Activated CD8-positive, alpha-beta T cell treated with anti-CD3 and anti-CD28 coated beads, Interleukin-2, amount 10 ng/mL, durations not matched to agents 7 days and 5 days (primary cell): ENCODE measurements around the gene AHDC1. TPM values are rescaled to one million over a fixed set of nuclear protein-coding genes. Genes with fewer than 3 reads are reported as not detected.

Source experiments
- ATAC-seq: fragments of 150-1000 bp; cut with Tn5 transposase; one replicate; pipeline ENCODE4 v1.10.0; 2021; ENCODE audit warnings: moderate library complexity
- CTCF ChIA-PET: fragments of 350-600 bp; sonication (Branson Sonifier 250); formaldehyde crosslinking; loops from one replicate; lab custom pipeline; 2021; ENCODE audit warnings: antibody characterized with exemption; lab: Charles Lee
- POLR2A ChIA-PET: fragments of 350-600 bp; sonication (Branson Sonifier 250); formaldehyde crosslinking; loops from one replicate; lab custom pipeline; 2021; ENCODE audit warnings: antibody characterized with exemption; lab: Charles Lee
- DNase-seq: peaks from one replicate; pipeline ENCODE4 v3.0.0-alpha.2; 2020
- H3K27ac Mint-ChIP-seq: one replicate; pipeline ENCODE4 v1.8.0; 2021; ENCODE audit warnings: mild to moderate bottlenecking, mixed read lengths
- H3K27me3 Mint-ChIP-seq: one replicate; pipeline ENCODE4 v1.8.0; 2021; ENCODE audit warnings: low read depth, mixed read lengths
- H3K36me3 Mint-ChIP-seq: one replicate; pipeline ENCODE4 v1.8.0; 2021; ENCODE audit warnings: low read depth, mixed read lengths
- H3K4me1 Mint-ChIP-seq: one replicate; pipeline ENCODE4 v1.8.0; 2021; ENCODE audit warnings: low read depth, mixed read lengths
- H3K4me3 Mint-ChIP-seq: one replicate; pipeline ENCODE4 v1.8.0; 2021; ENCODE audit warnings: mild to moderate bottlenecking, mixed read lengths
- H3K9me3 Mint-ChIP-seq: one replicate; pipeline ENCODE4 v1.8.0; 2022; ENCODE audit warnings: mixed read lengths; ENCODE audit not compliant: insufficient read depth
- total RNA-seq, 2 experiments: library from RNA; stranded (reverse); gene quantifications; one replicate each; pipeline ENCODE4 v1.2.3, GENCODE V29; 2021

Gene AHDC1
- total RNA-seq, 2 experiments from 2014 or later, result 20.9 to 22.7 TPM

GRCh38 chr1:27612718-27613117 is 8.8 kb upstream of the AHDC1 start:
- Mint-ChIP-seq H3K27ac (no peak overlapping the region), H3K4me1 (peaks cover 30% of the 10 kb centered on the region), H3K27me3 (no peaks in the 10 kb centered on the region), H3K9me3 (no peaks in the 10 kb centered on the region), H3K36me3 (no peaks in the 10 kb centered on the region), H3K4me3 (no peak overlapping the region)
- DNase-seq (no peak), ATAC-seq (no peak)
- POLR2A ChIA-PET, result interaction anchor here (2.6 kb wide), 1 partner anchor 50 kb away, joined by 14 read pairs; no protein-coding TSS in a partner anchor
- CTCF ChIA-PET, result interaction anchor here (0.7 to 12.0 kb wide), 2 partner anchors 32 to 49 kb away, joined by 3 to 124 read pairs; no protein-coding TSS in a partner anchor

GRCh38 chr1:27611450-27611849 is 7.5 kb upstream of the AHDC1 start:
- H3K27ac Mint-ChIP-seq, result no peak overlapping the region
- H3K4me3 Mint-ChIP-seq, result no peak overlapping the region
- ChIA-PET POLR2A (interaction anchor here (1.1 to 7.7 kb wide), 2 partner anchors 51 to 161 kb away, joined by 3 to 81 read pairs; partner anchors contain the start of gene STX12), CTCF (interaction anchor here (0.8 to 12.0 kb wide), 7 partner anchors 9 to 114 kb away, joined by 3 to 124 read pairs (median 5); partner anchors contain the start of gene FAM76A)
- no peak for ATAC-seq
- H3K36me3 Mint-ChIP-seq, result no peaks in the 10 kb centered on the region
- no peaks in the 10 kb centered on the region for H3K9me3 Mint-ChIP-seq
- no peak for DNase-seq
- H3K27me3 Mint-ChIP-seq, result no peaks in the 10 kb centered on the region
- peaks cover 30% of the 10 kb centered on the region for H3K4me1 Mint-ChIP-seq

GRCh38 chr1:27609618-27610240 is 5.8 kb upstream of the AHDC1 start:
- Mint-ChIP-seq H3K36me3 (no peaks in the 10 kb centered on the region), H3K27ac (no peak overlapping the region), H3K9me3 (no peaks in the 10 kb centered on the region), H3K27me3 (no peaks in the 10 kb centered on the region), H3K4me3 (no peak overlapping the region), H3K4me1 (peaks cover 35% of the 10 kb centered on the region)
- ATAC-seq (no peak), DNase-seq (no peak)
- CTCF ChIA-PET, result interaction anchor here (1.1 to 12.0 kb wide), 13 partner anchors 20 to 310 kb away, joined by 3 to 320 read pairs (median 19); partner anchors contain the start of gene IFI6
- POLR2A ChIA-PET, result interaction anchor here (7.7 kb wide), 1 partner anchor 52 kb away, joined by 81 read pairs; no protein-coding TSS in a partner anchor

- no peaks in the 10 kb centered on the region for H3K27me3 Mint-ChIP-seq
- no peak overlapping the region for H3K4me3 Mint-ChIP-seq
- peaks cover 33% of the 10 kb centered on the region for H3K4me1 Mint-ChIP-seq
- no peaks in the 10 kb centered on the region for H3K9me3 Mint-ChIP-seq
- no peaks in the 10 kb centered on the region for H3K36me3 Mint-ChIP-seq
- CTCF ChIA-PET, result interaction anchor here (0.6 to 7.6 kb wide), 15 partner anchors 9 to 563 kb away, joined by 3 to 320 read pairs (median 19); partner anchors contain the start of gene IFI6
- POLR2A ChIA-PET, result interaction anchor here (7.7 kb wide), 1 partner anchor 53 kb away, joined by 81 read pairs; no protein-coding TSS in a partner anchor
- no peak overlapping the region for H3K27ac Mint-ChIP-seq
- no peak for ATAC-seq
- DNase-seq, result no peak
Observed at GRCh38 chr1:27609210-27609555, 5.2 kb upstream of the AHDC1 start.

GRCh38 chr1:27607239-27607804 is 3.4 kb upstream of the AHDC1 start:
- ATAC-seq, result no peak
- Mint-ChIP-seq H3K4me1 (peaks cover 34% of the 10 kb centered on the region), H3K27me3 (no peaks in the 10 kb centered on the region), H3K4me3 (no peak overlapping the region), H3K36me3 (no peaks in the 10 kb centered on the region), H3K27ac (no peak overlapping the region), H3K9me3 (no peaks in the 10 kb centered on the region)
- ChIA-PET POLR2A (interaction anchor here (0.8 to 7.7 kb wide), 4 partner anchors 52 to 209 kb away, joined by 3 to 81 read pairs (median 4); no protein-coding TSS in a partner anchor), CTCF (interaction anchor here (0.7 to 7.6 kb wide), 42 partner anchors 11 to 313 kb away, joined by 3 to 320 read pairs (median 7); partner anchors contain the start of genes FAM76A, GPR3, IFI6 and MAP3K6)
- DNase-seq, result no peak

- POLR2A ChIA-PET, result interaction anchor here (0.8 to 7.7 kb wide), 3 partner anchors 52 to 209 kb away, joined by 3 to 81 read pairs (median 5); no protein-coding TSS in a partner anchor
- Mint-ChIP-seq H3K4me1 (peaks cover 36% of the 10 kb centered on the region), H3K36me3 (no peaks in the 10 kb centered on the region), H3K27ac (peak overlapping the region; percentile 82), H3K9me3 (no peaks in the 10 kb centered on the region), H3K4me3 (no peak overlapping the region), H3K27me3 (no peaks in the 10 kb centered on the region)
- CTCF ChIA-PET, result interaction anchor here (0.7 to 7.6 kb wide), 42 partner anchors 11 to 312 kb away, joined by 3 to 320 read pairs (median 7); partner anchors contain the start of genes FAM76A, GPR3, IFI6 and MAP3K6
- DNase-seq (no peak), ATAC-seq (no peak)
Observed at GRCh38 chr1:27606708-27607238, 2.8 kb upstream of the AHDC1 start.

GRCh38 chr1:27605796-27606707 is 2.1 kb upstream of the AHDC1 start:
- Mint-ChIP-seq H3K4me1 (peaks cover 41% of the 10 kb centered on the region), H3K9me3 (no peaks in the 10 kb centered on the region), H3K4me3 (no peak overlapping the region), H3K27me3 (no peaks in the 10 kb centered on the region), H3K36me3 (no peaks in the 10 kb centered on the region), H3K27ac (peak overlapping the region; percentile 82)
- ChIA-PET POLR2A (interaction anchor here (0.8 to 7.7 kb wide), 2 partner anchors 53 to 56 kb away, joined by 5 to 81 read pairs; no protein-coding TSS in a partner anchor), CTCF (interaction anchor here (0.7 to 7.6 kb wide), 51 partner anchors 8 to 312 kb away, joined by 3 to 320 read pairs (median 6); partner anchors contain the start of genes FAM76A, GPR3, IFI6 and MAP3K6)
- DNase-seq, result peak; percentile 73
- ATAC-seq, result no peak

GRCh38 chr1:27605300-27605766 is 1.4 kb upstream of the AHDC1 start:
- peaks cover 45% of the 10 kb centered on the region for H3K4me1 Mint-ChIP-seq
- POLR2A ChIA-PET, result interaction anchor here (1.0 to 7.7 kb wide), 3 partner anchors 57 to 115 kb away, joined by 3 to 81 read pairs (median 8); partner anchors contain the start of gene WASF2
- ATAC-seq, result no peak

GRCh38 chr1:27604579-27605299 is 795 bp upstream of the AHDC1 start:
- no peak for ATAC-seq
- ChIA-PET CTCF (interaction anchor here (0.7 to 7.6 kb wide), 28 partner anchors 9 to 305 kb away, joined by 3 to 320 read pairs (median 7); partner anchors contain the start of genes IFI6, MAP3K6 and WASF2), POLR2A (interaction anchor here (0.6 to 7.7 kb wide), 4 partner anchors 29 to 115 kb away, joined by 3 to 81 read pairs (median 6); partner anchors contain the start of gene WASF2)
- no peaks in the 10 kb centered on the region for H3K27me3 Mint-ChIP-seq
- peak overlapping the region; percentile 88 for H3K4me3 Mint-ChIP-seq
- no peaks in the 10 kb centered on the region for H3K36me3 Mint-ChIP-seq
- no peak for DNase-seq
- H3K27ac Mint-ChIP-seq, result no peak overlapping the region
- no peaks in the 10 kb centered on the region for H3K9me3 Mint-ChIP-seq
- peaks cover 45% of the 10 kb centered on the region for H3K4me1 Mint-ChIP-seq

More at GRCh38 chr1:27605300-27605766, 1.4 kb upstream of the AHDC1 start:
- no peaks in the 10 kb centered on the region for H3K36me3 Mint-ChIP-seq
- no peaks in the 10 kb centered on the region for H3K27me3 Mint-ChIP-seq
- CTCF ChIA-PET, result interaction anchor here (0.7 to 7.6 kb wide), 27 partner anchors 9 to 306 kb away, joined by 3 to 320 read pairs (median 8); partner anchors contain the start of genes FAM76A, IFI6 and WASF2
- no peak for DNase-seq
- no peaks in the 10 kb centered on the region for H3K9me3 Mint-ChIP-seq
- peak overlapping the region; percentile 88 for H3K4me3 Mint-ChIP-seq
- H3K27ac Mint-ChIP-seq, result no peak overlapping the region

GRCh38 chr1:27603309-27603680 is 649 bp downstream of the AHDC1 start:
- ChIA-PET CTCF (interaction anchor here (0.7 to 8.9 kb wide), 17 partner anchors 11 to 303 kb away, joined by 3 to 320 read pairs (median 18); partner anchors contain the start of genes IFI6 and MAP3K6), POLR2A (no interaction called here)
- H3K27ac Mint-ChIP-seq, result peak overlapping the region; percentile 34
- no peaks in the 10 kb centered on the region for H3K36me3 Mint-ChIP-seq
- ATAC-seq, result peak; percentile 28
- no peaks in the 10 kb centered on the region for H3K27me3 Mint-ChIP-seq
- peaks cover 45% of the 10 kb centered on the region for H3K4me1 Mint-ChIP-seq
- no peaks in the 10 kb centered on the region for H3K9me3 Mint-ChIP-seq
- peak; percentile 51 for DNase-seq
- peak overlapping the region; percentile 88 for H3K4me3 Mint-ChIP-seq
